Measurements from ENCODE around the gene PARD3. TPM values are rescaled to one million over a fixed set of nuclear protein-coding genes. Genes with fewer than 3 reads are reported as not detected.
"Not testable (repeated sequence)": the region's sequence is repeated elsewhere in the genome, so short reads cannot be mapped to it uniquely, and the experiment has no call there.

PARD3 gene
- total RNA-seq, 2 experiments from 2014 or later, result 0.29 to 0.94 TPM

GRCh38 chr10:34761453-34761852, 53.6 kb downstream of the PARD3 start:
- H3K36me3 Mint-ChIP-seq, result no peaks in the 10 kb centered on the region
- H3K9me3 Mint-ChIP-seq (ENCODE audit: low read depth), result no peaks in the 10 kb centered on the region
- ATAC-seq, result no peak
- H3K4me3 Mint-ChIP-seq, result no peak overlapping the region
- CTCF ChIA-PET, result no interaction called here
- DNase-seq, result no peak
- peaks cover 3% of the 10 kb centered on the region for H3K4me1 Mint-ChIP-seq
- no peaks in the 10 kb centered on the region for H3K27me3 Mint-ChIP-seq
- no peak overlapping the region for H3K27ac Mint-ChIP-seq

GRCh38 chr10:34760606-34761005, 54.5 kb downstream of the PARD3 start:
- Mint-ChIP-seq H3K4me1 (peaks cover 3% of the 10 kb centered on the region), H3K27me3 (no peaks in the 10 kb centered on the region), H3K27ac (no peak overlapping the region), H3K4me3 (no peak overlapping the region), H3K36me3 (no peaks in the 10 kb centered on the region), H3K9me3 (ENCODE audit: low read depth) (no peaks in the 10 kb centered on the region)
- CTCF ChIA-PET, result no interaction called here
- ATAC-seq (no peak), DNase-seq (no peak)

- no peaks in the 10 kb centered on the region for H3K9me3 Mint-ChIP-seq (ENCODE audit: low read depth)
- ATAC-seq (no peak), DNase-seq (no peak)
- CTCF ChIA-PET, result interaction anchor here (0.6 kb wide), 1 partner anchor 1284 kb away, joined by 3 read pairs; no protein-coding TSS in a partner anchor
- H3K27me3 Mint-ChIP-seq, result no peaks in the 10 kb centered on the region
- H3K36me3 Mint-ChIP-seq, result no peaks in the 10 kb centered on the region
- H3K27ac Mint-ChIP-seq, result no peak overlapping the region
- H3K4me3 Mint-ChIP-seq, result no peak overlapping the region
- H3K4me1 Mint-ChIP-seq, result peaks cover 3% of the 10 kb centered on the region
Observed at GRCh38 chr10:34759837-34760215, 55.3 kb downstream of the PARD3 start.

- CTCF ChIA-PET, result interaction anchor here (0.6 kb wide), 1 partner anchor 1283 kb away, joined by 3 read pairs; no protein-coding TSS in a partner anchor
- no peak for DNase-seq
- Mint-ChIP-seq H3K36me3 (no peaks in the 10 kb centered on the region), H3K9me3 (ENCODE audit: low read depth) (no peaks in the 10 kb centered on the region), H3K27ac (no peak overlapping the region), H3K27me3 (no peaks in the 10 kb centered on the region), H3K4me1 (peaks cover 3% of the 10 kb centered on the region), H3K4me3 (no peak overlapping the region)
- ATAC-seq, result no peak
Observed at GRCh38 chr10:34759161-34759836, 55.8 kb downstream of the PARD3 start.

GRCh38 chr10:34758447-34758996, 56.6 kb downstream of the PARD3 start:
- no peak for ATAC-seq
- no peaks in the 10 kb centered on the region for H3K9me3 Mint-ChIP-seq (ENCODE audit: low read depth)
- CTCF ChIA-PET, result no interaction called here
- H3K4me3 Mint-ChIP-seq, result no peak overlapping the region
- no peaks in the 10 kb centered on the region for H3K27me3 Mint-ChIP-seq
- no peak for DNase-seq
- H3K4me1 Mint-ChIP-seq, result peaks cover 3% of the 10 kb centered on the region
- no peaks in the 10 kb centered on the region for H3K36me3 Mint-ChIP-seq
- H3K27ac Mint-ChIP-seq, result no peak overlapping the region

GRCh38 chr10:34757933-34758332, 57.2 kb downstream of the PARD3 start:
- no peak overlapping the region for H3K27ac Mint-ChIP-seq
- no peak for DNase-seq
- H3K4me3 Mint-ChIP-seq, result no peak overlapping the region
- no peaks in the 10 kb centered on the region for H3K9me3 Mint-ChIP-seq (ENCODE audit: low read depth)
- no peaks in the 10 kb centered on the region for H3K27me3 Mint-ChIP-seq
- CTCF ChIA-PET, result no interaction called here
- H3K36me3 Mint-ChIP-seq, result no peaks in the 10 kb centered on the region
- peaks cover 3% of the 10 kb centered on the region for H3K4me1 Mint-ChIP-seq
- no peak for ATAC-seq

- H3K27me3 Mint-ChIP-seq; CTCF ChIA-PET; ATAC-seq; H3K27ac Mint-ChIP-seq; DNase-seq; H3K9me3 Mint-ChIP-seq (ENCODE audit: low read depth); H3K4me3 Mint-ChIP-seq; H3K36me3 Mint-ChIP-seq; H3K4me1 Mint-ChIP-seq: not testable (repeated sequence)
Observed at GRCh38 chr10:34757181-34757580, 57.9 kb downstream of the PARD3 start.

GRCh38 chr10:34756584-34756983, 58.5 kb downstream of the PARD3 start:
- Mint-ChIP-seq H3K27me3 (no peaks in the 10 kb centered on the region), H3K4me1 (peaks cover 3% of the 10 kb centered on the region), H3K4me3 (no peak overlapping the region), H3K27ac (no peak overlapping the region), H3K9me3 (ENCODE audit: low read depth) (no peaks in the 10 kb centered on the region), H3K36me3 (no peaks in the 10 kb centered on the region)
- no peak for ATAC-seq
- CTCF ChIA-PET, result no interaction called here
- DNase-seq, result no peak

GRCh38 chr10:34753014-34753757, 61.9 kb downstream of the PARD3 start:
- no peaks in the 10 kb centered on the region for H3K9me3 Mint-ChIP-seq (ENCODE audit: low read depth)

GRCh38 chr10:34751272-34751671, 63.8 kb downstream of the PARD3 start:
- no peak for ATAC-seq
- no peak overlapping the region for H3K4me3 Mint-ChIP-seq

More at GRCh38 chr10:34753014-34753757, 61.9 kb downstream of the PARD3 start:
- no peaks in the 10 kb centered on the region for H3K27me3 Mint-ChIP-seq
- no peaks in the 10 kb centered on the region for H3K4me1 Mint-ChIP-seq
- CTCF ChIA-PET, result no interaction called here
- H3K36me3 Mint-ChIP-seq, result no peaks in the 10 kb centered on the region
- no peak overlapping the region for H3K27ac Mint-ChIP-seq
- no peak overlapping the region for H3K4me3 Mint-ChIP-seq
- no peak for DNase-seq
- no peak for ATAC-seq

GRCh38 chr10:34750795-34751194, 64.3 kb downstream of the PARD3 start:
- H3K4me3 Mint-ChIP-seq; H3K27me3 Mint-ChIP-seq; H3K9me3 Mint-ChIP-seq (ENCODE audit: low read depth); H3K4me1 Mint-ChIP-seq; ATAC-seq; DNase-seq; CTCF ChIA-PET; H3K36me3 Mint-ChIP-seq; H3K27ac Mint-ChIP-seq: not testable (repeated sequence)

More at GRCh38 chr10:34751272-34751671, 63.8 kb downstream of the PARD3 start:
- H3K27ac Mint-ChIP-seq, result no peak overlapping the region
- H3K27me3 Mint-ChIP-seq, result no peaks in the 10 kb centered on the region
- no peaks in the 10 kb centered on the region for H3K36me3 Mint-ChIP-seq
- CTCF ChIA-PET, result no interaction called here
- no peaks in the 10 kb centered on the region for H3K4me1 Mint-ChIP-seq
- H3K9me3 Mint-ChIP-seq (ENCODE audit: low read depth), result no peaks in the 10 kb centered on the region
- DNase-seq, result no peak

GRCh38 chr10:34748767-34749166, 66.3 kb downstream of the PARD3 start:
- H3K4me1 Mint-ChIP-seq, result no peaks in the 10 kb centered on the region
- H3K27ac Mint-ChIP-seq, result no peak overlapping the region
- H3K9me3 Mint-ChIP-seq (ENCODE audit: low read depth), result no peaks in the 10 kb centered on the region
- CTCF ChIA-PET, result no interaction called here
- H3K4me3 Mint-ChIP-seq, result no peak overlapping the region
- no peak for DNase-seq
- no peak for ATAC-seq
- no peaks in the 10 kb centered on the region for H3K27me3 Mint-ChIP-seq
- H3K36me3 Mint-ChIP-seq, result no peaks in the 10 kb centered on the region

- ATAC-seq (no peak), DNase-seq (no peak)
- Mint-ChIP-seq H3K36me3 (no peaks in the 10 kb centered on the region), H3K9me3 (ENCODE audit: low read depth) (no peaks in the 10 kb centered on the region), H3K27me3 (no peaks in the 10 kb centered on the region), H3K27ac (no peak overlapping the region), H3K4me3 (no peak overlapping the region), H3K4me1 (no peaks in the 10 kb centered on the region)
- CTCF ChIA-PET, result no interaction called here
Observed at GRCh38 chr10:34748357-34748756, 66.7 kb downstream of the PARD3 start.

- Mint-ChIP-seq H3K9me3 (ENCODE audit: low read depth) (no peaks in the 10 kb centered on the region), H3K4me1 (no peaks in the 10 kb centered on the region), H3K27ac (no peak overlapping the region), H3K36me3 (no peaks in the 10 kb centered on the region), H3K27me3 (no peaks in the 10 kb centered on the region), H3K4me3 (no peak overlapping the region)
- CTCF ChIA-PET, result interaction anchor here (0.6 kb wide), 1 partner anchor 692 kb away, joined by 3 read pairs; no protein-coding TSS in a partner anchor
- DNase-seq, result no peak
- ATAC-seq, result no peak
Observed at GRCh38 chr10:34746094-34746493, 69.0 kb downstream of the PARD3 start.

Measured in activated CD8-positive, alpha-beta memory T cell treated with anti-CD3 and anti-CD28 coated beads, Interleukin-2, amount 10 ng/mL, durations not matched to agents 7 days and 5 days (primary cell).